OCI-LY1 (cell line): ENCODE data around the gene ST6GALNAC3.

Source experiments
- CTCF ChIP-seq: fragments of 200-600 bp; sonication (generic), shearing (Covaris generic); IDR thresholded peaks from 2 replicates; pipeline ENCODE4 v1.5.1; 2017; ENCODE audit warnings: mild to moderate bottlenecking, antibody characterized with exemption, low read length, moderate library complexity, mixed read lengths
- EZH2 ChIP-seq: fragments of 200-600 bp; sonication (generic), shearing (Covaris generic); IDR thresholded peaks from 2 replicates; pipeline ENCODE4 v1.8.0; 2017; ENCODE audit warnings: borderline replicate concordance, mixed run types, mild to moderate bottlenecking, antibody characterized with exemption, low read length, moderate library complexity, mixed read lengths

- no peak for TF ChIP-seq CTCF
- TF ChIP-seq EZH2 = no peak
Measured at GRCh38 chr1:76572229-76572628, 497.7 kb downstream of the ST6GALNAC3 start.
